GM23338 (cell line): ENCODE measurements around the gene OMP. TPM values are rescaled to one million over a fixed set of nuclear protein-coding genes. Genes with fewer than 3 reads are reported as not detected.

ENCODE experiments used
- ATAC-seq: fragments of 200-7000 bp; cut with Tn5 transposase; 3 replicates; pipeline ENCODE4 v1.9.1; 2020
- DNase-seq: peaks from one replicate; pipeline ENCODE4 v3.0.0-alpha.2; 2015; ENCODE audit warnings: low spot score
- H2AFZ ChIP-seq: fragments of 200-600 bp; sonication (generic); 2 replicates; pipeline ENCODE4 v1.8.0; 2016; ENCODE audit warnings: antibody characterized with exemption, mild to moderate bottlenecking, moderate library complexity
- H3F3A ChIP-seq: fragments of 200-600 bp; sonication (generic); replicated peaks from 2 replicates; pipeline ENCODE4 v1.8.0; 2017; ENCODE audit warnings: antibody characterized with exemption, mixed run types, low read depth
- H3K27ac ChIP-seq: fragments of 200-600 bp; sonication (generic); 2 replicates; pipeline ENCODE4 v1.6.1; 2016; ENCODE audit warnings: low read depth
- H3K27me3 ChIP-seq: fragments of 200-600 bp; sonication (generic); 2 replicates; pipeline ENCODE4 v1.8.0; 2016; ENCODE audit warnings: mild to moderate bottlenecking, mixed run types, moderate library complexity; ENCODE audit not compliant: insufficient read depth
- H3K36me3 ChIP-seq: fragments of 200-600 bp; sonication (generic); 2 replicates; pipeline ENCODE4 v1.8.0; 2016; ENCODE audit warnings: mild to moderate bottlenecking; ENCODE audit not compliant: insufficient read depth
- H3K4me1 ChIP-seq: fragments of 200-600 bp; sonication (generic); 2 replicates; pipeline ENCODE4 v1.8.0; 2016; ENCODE audit warnings: mild to moderate bottlenecking, moderate library complexity; ENCODE audit not compliant: insufficient read depth
- H3K4me2 ChIP-seq: fragments of 200-600 bp; sonication (generic); 2 replicates; pipeline ENCODE4 v1.7.1; 2017; ENCODE audit warnings: mixed run types
- H3K4me3 ChIP-seq: fragments of 200-600 bp; sonication (generic); 2 replicates; pipeline ENCODE4 v1.6.1; 2016; ENCODE audit warnings: mixed run types
- H3K79me2 ChIP-seq: fragments of 200-600 bp; sonication (generic); replicated peaks from 2 replicates; pipeline ENCODE4 v1.8.0; 2017; ENCODE audit warnings: mild to moderate bottlenecking; ENCODE audit not compliant: insufficient read depth
- H3K9me2 ChIP-seq: fragments of 200-600 bp; sonication (generic); 2 replicates; pipeline ENCODE4 v1.8.0; 2017; ENCODE audit not compliant: insufficient read depth
- H4K20me1 ChIP-seq: fragments of 200-600 bp; sonication (generic); replicated peaks from 2 replicates; pipeline ENCODE4 v1.8.0; 2017; ENCODE audit warnings: mild to moderate bottlenecking; ENCODE audit not compliant: insufficient read depth
- H3K27ac Mint-ChIP-seq: 2 replicates; pipeline ENCODE4 v1.8.0; 2020; ENCODE audit warnings: inconsistent platforms, mild to moderate bottlenecking, moderate library complexity, mixed read lengths
- H3K27me3 Mint-ChIP-seq: 3 replicates; pipeline ENCODE4 v1.8.0; 2022; ENCODE audit warnings: low read depth, mild to moderate bottlenecking, moderate library complexity, mixed read lengths, inconsistent platforms; ENCODE audit not compliant: insufficient read depth, poor library complexity
- H3K36me3 Mint-ChIP-seq: 3 replicates; pipeline ENCODE4 v1.8.0; 2021; ENCODE audit warnings: low read depth, mild to moderate bottlenecking, inconsistent platforms, moderate library complexity, mixed read lengths
- H3K4me1 Mint-ChIP-seq: 3 replicates; pipeline ENCODE4 v1.8.0; 2020; ENCODE audit warnings: mild to moderate bottlenecking, inconsistent platforms, mixed read lengths
- H3K4me3 Mint-ChIP-seq: 3 replicates; pipeline ENCODE4 v1.8.0; 2021; ENCODE audit warnings: moderate library complexity, mild to moderate bottlenecking, inconsistent platforms, mixed read lengths
- H3K9me3 Mint-ChIP-seq: 3 replicates; pipeline ENCODE4 v1.8.0; 2020; ENCODE audit warnings: moderate library complexity, mild to moderate bottlenecking, inconsistent platforms, mixed read lengths
- EZH2 ChIP-seq: fragments of 200-600 bp; sonication (generic); IDR thresholded peaks from one replicate; pipeline ENCODE4 v1.8.0; 2017; ENCODE audit warnings: antibody characterized with exemption, mild to moderate bottlenecking, low read depth; ENCODE audit not compliant: unreplicated experiment
- NANOG ChIP-seq: IDR thresholded peaks from 2 replicates; pipeline ENCODE4 v1.6.1; 2016; ENCODE audit warnings: antibody characterized with exemption, borderline replicate concordance
- STAT1 ChIP-seq: IDR thresholded peaks from one replicate; pipeline ENCODE4 v1.6.1; 2016; ENCODE audit warnings: antibody characterized with exemption; ENCODE audit not compliant: unreplicated experiment
- ZNF114 ChIP-seq: fragments of 250-450 bp; sonication (Bioruptor Pico); IDR thresholded peaks from 2 replicates; pipeline ENCODE4 v1.5.0; 2020; ENCODE audit warnings: mild to moderate bottlenecking, moderate library complexity
- ZNF331 ChIP-seq: fragments of 250-450 bp; sonication (Bioruptor Pico); IDR thresholded peaks from 2 replicates; pipeline ENCODE4 v1.5.0; 2020; ENCODE audit warnings: low read depth, mild to moderate bottlenecking, moderate library complexity
- ZNF462 ChIP-seq: fragments of 250-450 bp; sonication (Bioruptor Pico); IDR thresholded peaks from 2 replicates; pipeline ENCODE4 v1.5.0; 2020; ENCODE audit warnings: mild to moderate bottlenecking, moderate library complexity
- polyA plus RNA-seq: library from polyadenylated mRNA; unstranded; fragments of >200 nt; fragmentation: Nextera tagmentation; extraction: Ambion mirVana; gene quantifications from 2 replicates; pipeline ENCODE4 v1.2.1, GENCODE V29; 2016
- total RNA-seq: library from RNA; depleted of rRNA; stranded (reverse); fragments of >200 nt; shearing (Covaris generic); gene quantifications from 2 replicates; pipeline ENCODE4 v1.2.3, GENCODE V29; 2014
- TF ChIP-seq, protein P1 (sequence below), 2 experiments: fragments of 200-600 bp in 1 of 2; sonication (generic) in 1 of 2; conservative IDR thresholded peaks; 2 replicates each; pipeline versions ENCODE4 v1.5.1 to v1.6.1; 2016 to 2017; ENCODE audit warnings: antibody characterized with exemption in 2 of 2, low read depth in 2 of 2, mild to moderate bottlenecking in 2 of 2, moderate library complexity in 1 of 2
- TF ChIP-seq, protein P2 (sequence below): IDR thresholded peaks from 2 replicates; pipeline ENCODE4 v1.6.1; 2016; ENCODE audit warnings: antibody characterized with exemption

Gene OMP
- total and polyA plus RNA-seq, 2 experiments from 2014 or later, result 1.0 TPM; not detected in 1

DNA sequence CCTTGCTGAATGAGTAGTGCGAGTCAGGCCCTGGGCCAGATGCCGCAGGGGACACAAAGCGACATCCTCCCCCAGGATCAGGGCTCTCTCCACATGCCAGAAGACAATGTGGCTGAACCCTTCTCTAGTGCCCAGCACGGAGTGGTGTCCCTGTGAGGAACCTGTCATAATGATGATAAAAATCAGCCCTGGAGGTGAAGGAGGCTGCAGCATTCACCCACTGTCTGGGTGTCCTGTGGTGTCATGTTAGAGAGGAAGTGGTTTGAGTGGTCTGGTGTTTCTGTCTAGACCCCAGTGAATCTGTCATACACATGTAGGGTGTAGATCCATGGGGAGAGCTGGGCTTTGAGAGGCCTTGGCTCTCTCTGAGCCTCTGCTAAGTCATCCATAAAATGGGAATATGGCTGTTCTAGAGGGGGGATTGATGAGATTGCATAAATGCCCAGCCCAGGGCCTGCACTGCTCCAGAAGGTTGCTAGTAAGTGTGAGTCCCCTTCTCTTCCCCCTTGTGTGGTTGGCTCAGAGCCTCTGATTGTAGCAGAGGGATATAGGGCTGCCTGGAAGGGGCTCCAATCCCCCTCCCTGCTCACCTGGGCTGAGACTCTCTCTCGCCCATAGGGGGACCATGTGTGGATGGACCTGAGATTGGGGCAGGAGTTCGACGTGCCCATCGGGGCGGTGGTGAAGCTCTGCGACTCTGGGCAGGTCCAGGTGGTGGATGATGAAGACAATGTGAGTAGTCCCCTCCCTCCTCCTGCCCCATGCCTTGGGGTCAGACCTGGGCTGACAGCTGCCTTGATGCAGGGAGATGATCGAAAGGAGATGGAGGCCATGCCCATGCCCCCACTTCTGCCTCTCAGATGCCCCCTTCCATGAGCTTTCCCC, 39.7 kb downstream of the OMP start:
- Histone ChIP-seq H3K4me3 (no peak overlapping the region), H3F3A (no peaks in the 10 kb centered on the region), H3K4me2 (no peak overlapping the region), H3K36me3 (no peaks in the 10 kb centered on the region), H4K20me1 (no peaks in the 10 kb centered on the region), H3K27ac (no peak overlapping the region), H3K27me3 (no peaks in the 10 kb centered on the region), H2AFZ (no peak overlapping the region), H3K4me1 (peaks cover 6% of the 10 kb centered on the region; the same call in 1 of the 2 replicates), H3K79me2 (no peaks in the 10 kb centered on the region), H3K9me2 (no peaks in the 10 kb centered on the region)
- DNase-seq (no peak), ATAC-seq (no peak)
- Mint-ChIP-seq H3K27me3 (peaks cover 9% of the 10 kb centered on the region), H3K4me3 (no peak overlapping the region), H3K4me1 (peaks cover 19% of the 10 kb centered on the region), H3K27ac (no peak overlapping the region), H3K36me3 (no peaks in the 10 kb centered on the region), H3K9me3 (no peaks in the 10 kb centered on the region)
- TF ChIP-seq EZH2, result no peak
- no peak for TF ChIP-seq NANOG
- TF ChIP-seq STAT1, result no peak
- TF ChIP-seq ZNF114 (CRISPR knock-in tag), result no peak
- TF ChIP-seq, protein P1, sequence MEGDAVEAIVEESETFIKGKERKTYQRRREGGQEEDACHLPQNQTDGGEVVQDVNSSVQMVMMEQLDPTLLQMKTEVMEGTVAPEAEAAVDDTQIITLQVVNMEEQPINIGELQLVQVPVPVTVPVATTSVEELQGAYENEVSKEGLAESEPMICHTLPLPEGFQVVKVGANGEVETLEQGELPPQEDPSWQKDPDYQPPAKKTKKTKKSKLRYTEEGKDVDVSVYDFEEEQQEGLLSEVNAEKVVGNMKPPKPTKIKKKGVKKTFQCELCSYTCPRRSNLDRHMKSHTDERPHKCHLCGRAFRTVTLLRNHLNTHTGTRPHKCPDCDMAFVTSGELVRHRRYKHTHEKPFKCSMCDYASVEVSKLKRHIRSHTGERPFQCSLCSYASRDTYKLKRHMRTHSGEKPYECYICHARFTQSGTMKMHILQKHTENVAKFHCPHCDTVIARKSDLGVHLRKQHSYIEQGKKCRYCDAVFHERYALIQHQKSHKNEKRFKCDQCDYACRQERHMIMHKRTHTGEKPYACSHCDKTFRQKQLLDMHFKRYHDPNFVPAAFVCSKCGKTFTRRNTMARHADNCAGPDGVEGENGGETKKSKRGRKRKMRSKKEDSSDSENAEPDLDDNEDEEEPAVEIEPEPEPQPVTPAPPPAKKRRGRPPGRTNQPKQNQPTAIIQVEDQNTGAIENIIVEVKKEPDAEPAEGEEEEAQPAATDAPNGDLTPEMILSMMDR (conservative IDR thresholded peaks at IDR 0.05; ENCODE audit: low read depth in 2 of 2), result no peak
- TF ChIP-seq, protein P2, sequence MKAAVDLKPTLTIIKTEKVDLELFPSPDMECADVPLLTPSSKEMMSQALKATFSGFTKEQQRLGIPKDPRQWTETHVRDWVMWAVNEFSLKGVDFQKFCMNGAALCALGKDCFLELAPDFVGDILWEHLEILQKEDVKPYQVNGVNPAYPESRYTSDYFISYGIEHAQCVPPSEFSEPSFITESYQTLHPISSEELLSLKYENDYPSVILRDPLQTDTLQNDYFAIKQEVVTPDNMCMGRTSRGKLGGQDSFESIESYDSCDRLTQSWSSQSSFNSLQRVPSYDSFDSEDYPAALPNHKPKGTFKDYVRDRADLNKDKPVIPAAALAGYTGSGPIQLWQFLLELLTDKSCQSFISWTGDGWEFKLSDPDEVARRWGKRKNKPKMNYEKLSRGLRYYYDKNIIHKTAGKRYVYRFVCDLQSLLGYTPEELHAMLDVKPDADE, result no peak
- TF ChIP-seq ZNF462 (CRISPR knock-in tag), result no peak
- no peak for TF ChIP-seq ZNF331
